Measurements from ENCODE around the gene MMAB.

Gene MMAB

GRCh38 chr12:109552971-109553370 is 20.3 kb downstream of the MMAB start:
- no peak overlapping the region for H3K4me3 ChIP-seq (ENCODE audit: low read depth, low read length)
- H3K27ac ChIP-seq = no peak overlapping the region
- H3K27me3 ChIP-seq (replicated peaks) = peaks cover 3% of the 10 kb centered on the region
- TF ChIP-seq CTCF (IDR thresholded peaks at IDR 0.05; ENCODE audit: low read depth, low read length, missing control alignments) = no peak
- DNase-seq = no peak
- no peaks in the 10 kb centered on the region for H3K36me3 ChIP-seq (replicated peaks)
- in situ Hi-C loops (cut with HindIII; ENCODE audit: low pct_ligation_motif_present, low sequenced_read_pairs) = no loop called here

- no peak for DNase-seq
- in situ Hi-C loops (cut with HindIII; ENCODE audit: low pct_ligation_motif_present, low sequenced_read_pairs) = no loop called here
- Histone ChIP-seq H3K36me3 (replicated peaks) (no peaks in the 10 kb centered on the region), H3K27ac (no peak overlapping the region), H3K27me3 (replicated peaks) (peaks cover 3% of the 10 kb centered on the region), H3K4me3 (ENCODE audit: low read depth, low read length) (no peak overlapping the region)
- TF ChIP-seq CTCF (IDR thresholded peaks at IDR 0.05; ENCODE audit: low read depth, low read length, missing control alignments) = no peak
Measured at GRCh38 chr12:109551108-109551507, 22.2 kb downstream of the MMAB start.

- in situ Hi-C loops (cut with HindIII; ENCODE audit: low pct_ligation_motif_present, low sequenced_read_pairs) = no loop called here
- H3K27me3 ChIP-seq (replicated peaks) = peaks cover 3% of the 10 kb centered on the region
Measured at GRCh38 chr12:109550281-109550680, 23.0 kb downstream of the MMAB start.

GRCh38 chr12:109549613-109550270 is 23.6 kb downstream of the MMAB start:
- Histone ChIP-seq H3K27me3 (replicated peaks) (peaks cover 1% of the 10 kb centered on the region), H3K4me3 (ENCODE audit: low read depth, low read length) (no peak overlapping the region), H3K27ac (no peak overlapping the region), H3K36me3 (replicated peaks) (no peaks in the 10 kb centered on the region)
- TF ChIP-seq CTCF (IDR thresholded peaks at IDR 0.05; ENCODE audit: low read depth, low read length, missing control alignments) = no peak
- in situ Hi-C loops (cut with HindIII; ENCODE audit: low pct_ligation_motif_present, low sequenced_read_pairs) = no loop called here
- no peak for DNase-seq

More at GRCh38 chr12:109550281-109550680, 23.0 kb downstream of the MMAB start:
- Histone ChIP-seq H3K27ac (no peak overlapping the region), H3K4me3 (ENCODE audit: low read depth, low read length) (no peak overlapping the region), H3K36me3 (replicated peaks) (no peaks in the 10 kb centered on the region)
- TF ChIP-seq CTCF (IDR thresholded peaks at IDR 0.05; ENCODE audit: low read depth, low read length, missing control alignments) = no peak
- no peak for DNase-seq

GRCh38 chr12:109548258-109548657 is 25.0 kb downstream of the MMAB start:
- H3K4me3 ChIP-seq (ENCODE audit: low read depth, low read length) = no peak overlapping the region
- H3K36me3 ChIP-seq (replicated peaks) = no peaks in the 10 kb centered on the region
- TF ChIP-seq CTCF (IDR thresholded peaks at IDR 0.05; ENCODE audit: low read depth, low read length, missing control alignments) = no peak
- H3K27me3 ChIP-seq (replicated peaks) = no peaks in the 10 kb centered on the region
- in situ Hi-C loops (cut with HindIII; ENCODE audit: low pct_ligation_motif_present, low sequenced_read_pairs) = no loop called here
- no peak overlapping the region for H3K27ac ChIP-seq
- no peak for DNase-seq

GRCh38 chr12:109547286-109547685 is 26.0 kb downstream of the MMAB start:
- H3K27me3 ChIP-seq (replicated peaks) = no peaks in the 10 kb centered on the region
- no peak for DNase-seq
- TF ChIP-seq CTCF (IDR thresholded peaks at IDR 0.05; ENCODE audit: low read depth, low read length, missing control alignments) = no peak
- in situ Hi-C loops (cut with HindIII; ENCODE audit: low pct_ligation_motif_present, low sequenced_read_pairs) = no loop called here
- H3K27ac ChIP-seq = no peak overlapping the region
- no peak overlapping the region for H3K4me3 ChIP-seq (ENCODE audit: low read depth, low read length)
- H3K36me3 ChIP-seq (replicated peaks) = no peaks in the 10 kb centered on the region

Data from brain microvascular endothelial cell (primary cell).